ENCODE data around the gene COL4A1. TPM values are rescaled to one million over a fixed set of nuclear protein-coding genes. Genes with fewer than 3 reads are reported as not detected.

COL4A1 gene
- polyA plus RNA-seq, 1 donor (not counting 4 experiments of a cell fraction or from before 2014, with no cell fraction given), result 22.3 TPM

- FAIRE-seq (no peak), DNase-seq (ENCODE audit: low read depth, low spot score) (no peak)
- Histone ChIP-seq H3K36me3 (ENCODE audit: control insufficient read depth in 2 of 2, extremely low read depth in 1 of 2, insufficient read depth in 2 of 2, low read length in 2 of 2) (peaks cover 3 to 11% of the 10 kb centered on the region in 2 experiments), H3K4me1 (ENCODE audit: control insufficient read depth, extremely low read depth, insufficient read depth, low read length) (peaks cover 43% of the 10 kb centered on the region), H3K9me1 (ENCODE audit: control insufficient read depth, extremely low read depth, insufficient read depth, low read length) (peaks cover 2% of the 10 kb centered on the region), H3K4me2 (ENCODE audit: control insufficient read depth, extremely low read depth, insufficient read depth, low read depth, low read length) (peak overlapping the region; percentile 93), H3K79me2 (ENCODE audit: control insufficient read depth, insufficient read depth, low read length) (peaks cover 80% of the 10 kb centered on the region), H3K9ac (ENCODE audit: control insufficient read depth, extremely low read depth, insufficient read depth, low read length) (peak overlapping the region; percentile 80), H2AFZ (ENCODE audit: control insufficient read depth, low read length) (peak overlapping the region; percentile 56), H3K4me3 (ENCODE audit: control insufficient read depth in 2 of 3, extremely low read depth in 1 of 3, insufficient read depth in 2 of 3, low read depth in 1 of 3, low read length in 3 of 3) (peak overlapping the region; percentile 74 to 92 (median 79)), H3K27me3 (ENCODE audit: control insufficient read depth, extremely low read depth, insufficient read depth, low read length) (no peaks in the 10 kb centered on the region), H3K27ac (ENCODE audit: control insufficient read depth, insufficient read depth, low read length) (peak overlapping the region; percentile 54), H3K9me3 (ENCODE audit: control insufficient read depth, low read depth, low read length) (no peaks in the 10 kb centered on the region), H4K20me1 (ENCODE audit: control insufficient read depth, extremely low read depth, insufficient read depth, low read length) (no peaks in the 10 kb centered on the region)
- no peak for TF ChIP-seq EZH2 (IDR thresholded peaks at IDR 0.05; ENCODE audit: low read length)
- dilution Hi-C loops (cut with MboI; ENCODE audit: extremely low pct_ligation_motif_present, low sequenced_read_pairs), result no loop called here
These were observed 507 bp downstream of the COL4A1 start for GRCh38 chr13:110306340-110306959.

GRCh38 chr13:110305949-110306339 lies 1.0 kb downstream of the COL4A1 start:
- Histone ChIP-seq H3K79me2 (ENCODE audit: control insufficient read depth, insufficient read depth, low read length) (peaks cover 80% of the 10 kb centered on the region), H3K36me3 (ENCODE audit: control insufficient read depth in 2 of 2, extremely low read depth in 1 of 2, insufficient read depth in 2 of 2, low read length in 2 of 2) (peaks cover 0 to 11% of the 10 kb centered on the region in 2 experiments), H3K9me3 (ENCODE audit: control insufficient read depth, low read depth, low read length) (no peaks in the 10 kb centered on the region), H3K4me2 (ENCODE audit: control insufficient read depth, extremely low read depth, insufficient read depth, low read depth, low read length) (peak overlapping the region; percentile 93), H2AFZ (ENCODE audit: control insufficient read depth, low read length) (no peak overlapping the region), H3K27me3 (ENCODE audit: control insufficient read depth, extremely low read depth, insufficient read depth, low read length) (no peaks in the 10 kb centered on the region), H3K9ac (ENCODE audit: control insufficient read depth, extremely low read depth, insufficient read depth, low read length) (peak overlapping the region; percentile 80), H3K4me1 (ENCODE audit: control insufficient read depth, extremely low read depth, insufficient read depth, low read length) (peaks cover 47% of the 10 kb centered on the region), H3K9me1 (ENCODE audit: control insufficient read depth, extremely low read depth, insufficient read depth, low read length) (peaks cover 2% of the 10 kb centered on the region), H3K27ac (ENCODE audit: control insufficient read depth, insufficient read depth, low read length) (peak overlapping the region; percentile 54), H4K20me1 (ENCODE audit: control insufficient read depth, extremely low read depth, insufficient read depth, low read length) (no peaks in the 10 kb centered on the region), H3K4me3 (ENCODE audit: control insufficient read depth in 2 of 3, extremely low read depth in 1 of 3, insufficient read depth in 2 of 3, low read depth in 1 of 3, low read length in 3 of 3) (peak overlapping the region; percentile 74 to 92 (median 79))
- no peak for TF ChIP-seq EZH2 (IDR thresholded peaks at IDR 0.05; ENCODE audit: low read length)
- no peak for TF ChIP-seq CTCF (optimal IDR thresholded peaks at IDR 0.05 in 1 of 3, IDR thresholded peaks at IDR 0.05 in 1 of 3, conservative IDR thresholded peaks at IDR 0.05 in 1 of 3; ENCODE audit: extremely low read depth in 1 of 3, insufficient read depth in 2 of 3, low read length in 3 of 3)
- dilution Hi-C loops (cut with MboI; ENCODE audit: extremely low pct_ligation_motif_present, low sequenced_read_pairs), result no loop called here
- no peak for DNase-seq (ENCODE audit: low read depth, low spot score)
- peak; percentile 53 for FAIRE-seq

Measured in keratinocyte (primary cell).